ENCODE data around the gene WFIKKN2.
"Not testable (repeated sequence)": the region's sequence is repeated elsewhere in the genome, so short reads cannot be mapped to it uniquely, and the experiment has no call there.

The WFIKKN2 gene

GRCh38 chr17:50835301-50836234 lies at the start of gene WFIKKN2:
WFIKKN2 (plus strand) TSS chr17:50835586; CDS start chr17:50835938, 352 bp downstream.
- no peak for DNase-seq (ENCODE audit: low read depth)

GRCh38 chr17:50785946-50786570 lies 49.3 kb upstream of the WFIKKN2 start:
- peak; percentile 23 for DNase-seq (ENCODE audit: low read depth)

- DNase-seq (ENCODE audit: low read depth) = no peak
Observed at GRCh38 chr17:50787106-50787505, 48.3 kb upstream of the WFIKKN2 start.

- DNase-seq (ENCODE audit: low read depth) = no peak
Observed at GRCh38 chr17:50790618-50791017, 44.8 kb upstream of the WFIKKN2 start.

- no peak for DNase-seq (ENCODE audit: low read depth)
Observed at GRCh38 chr17:50792132-50792531, 43.3 kb upstream of the WFIKKN2 start.

GRCh38 chr17:50793007-50793406 lies 42.4 kb upstream of the WFIKKN2 start:
- DNase-seq (ENCODE audit: low read depth) = no peak

- DNase-seq (ENCODE audit: low read depth) = no peak
Observed at GRCh38 chr17:50794361-50794760, 41.0 kb upstream of the WFIKKN2 start.

- no peak for DNase-seq (ENCODE audit: low read depth)
Observed at GRCh38 chr17:50797135-50797810, 38.1 kb upstream of the WFIKKN2 start.

GRCh38 chr17:50798424-50799288 lies 36.7 kb upstream of the WFIKKN2 start:
- DNase-seq (ENCODE audit: low read depth) = no peak

GRCh38 chr17:50799582-50799981 lies 35.8 kb upstream of the WFIKKN2 start:
- no peak for DNase-seq (ENCODE audit: low read depth)

GRCh38 chr17:50800196-50800700 lies 35.1 kb upstream of the WFIKKN2 start:
- no peak for DNase-seq (ENCODE audit: low read depth)

GRCh38 chr17:50802609-50803571 lies 32.5 kb upstream of the WFIKKN2 start:
- no peak for DNase-seq (ENCODE audit: low read depth)

- DNase-seq (ENCODE audit: low read depth) = no peak
Observed at GRCh38 chr17:50803676-50804075, 31.7 kb upstream of the WFIKKN2 start.

GRCh38 chr17:50804749-50805475 lies 30.5 kb upstream of the WFIKKN2 start:
- DNase-seq (ENCODE audit: low read depth) = not testable (repeated sequence)

- no peak for DNase-seq (ENCODE audit: low read depth)
Observed at GRCh38 chr17:50805486-50805885, 29.9 kb upstream of the WFIKKN2 start.

- DNase-seq (ENCODE audit: low read depth) = peak; percentile 61
Observed at GRCh38 chr17:50806141-50806643, 29.2 kb upstream of the WFIKKN2 start.

GRCh38 chr17:50807009-50807408 lies 28.4 kb upstream of the WFIKKN2 start:
- no peak for DNase-seq (ENCODE audit: low read depth)

- DNase-seq (ENCODE audit: low read depth) = no peak
Observed at GRCh38 chr17:50807675-50808074, 27.7 kb upstream of the WFIKKN2 start.

GRCh38 chr17:50808413-50808812 lies 27.0 kb upstream of the WFIKKN2 start:
- no peak for DNase-seq (ENCODE audit: low read depth)

Data from fibroblast of the conjunctiva (primary cell).